B cell (primary cell): ENCODE results near the gene MAN1A1.

Experiments used
- CTCF ChIP-seq: fragments of 200-600 bp; IDR thresholded peaks from one replicate; pipeline ENCODE4 v1.8.0; 2022; ENCODE audit warnings: antibody characterized with exemption, mild to moderate bottlenecking
- EZH2 ChIP-seq: IDR thresholded peaks from 2 replicates; pipeline ENCODE4 v1.6.1; 2012; ENCODE audit warnings: borderline replicate concordance, low read depth, mild to moderate bottlenecking, moderate library complexity, low read length; ENCODE audit not compliant: insufficient read depth, poor library complexity, severe bottlenecking

GRCh38 chr6:119190176-119190575 is 159.4 kb downstream of the MAN1A1 start:
- no peak for TF ChIP-seq CTCF
- no peak for TF ChIP-seq EZH2
